Loucy (cell line): ENCODE measurements around the gene TNRC6B.
"Not testable (repeated sequence)": the region's sequence is repeated elsewhere in the genome, so short reads cannot be mapped to it uniquely, and the experiment has no call there.

Experiments
- H2AFZ ChIP-seq: fragments of 200-600 bp; sonication (generic); 2 replicates; pipeline ENCODE4 v1.6.0; 2016; ENCODE audit warnings: antibody characterized with exemption, mild to moderate bottlenecking, low read length, moderate library complexity
- H3F3A ChIP-seq: fragments of 200-600 bp; 2 replicates; pipeline ENCODE4 v1.6.0; 2016; ENCODE audit warnings: antibody characterized with exemption, low read depth, mild to moderate bottlenecking
- H3K27me3 ChIP-seq: fragments of 200-600 bp; sonication (generic); 2 replicates; pipeline ENCODE4 v1.6.1; 2014; ENCODE audit warnings: low read length, mild to moderate bottlenecking; ENCODE audit not compliant: insufficient read depth, poor library complexity, severe bottlenecking
- H3K36me3 ChIP-seq: fragments of 200-600 bp; sonication (generic); 2 replicates; pipeline ENCODE4 v1.6.1; 2016; ENCODE audit warnings: low read length; ENCODE audit not compliant: insufficient read depth
- H3K4me1 ChIP-seq: fragments of 200-600 bp; sonication (generic); 2 replicates; pipeline ENCODE4 v1.5.1; 2014; ENCODE audit warnings: low read length, mild to moderate bottlenecking; ENCODE audit not compliant: insufficient read depth, poor library complexity, severe bottlenecking
- H3K4me2 ChIP-seq: fragments of 200-600 bp; sonication (generic); 2 replicates; pipeline ENCODE4 v1.6.0; 2014; ENCODE audit warnings: antibody characterized with exemption, low read length, low read depth, mild to moderate bottlenecking; ENCODE audit not compliant: poor library complexity, severe bottlenecking
- H3K4me3 ChIP-seq: fragments of 200-600 bp; sonication (generic); 2 replicates; pipeline ENCODE4 v1.5.1; 2014; ENCODE audit warnings: low read length, mild to moderate bottlenecking, mixed read lengths; ENCODE audit not compliant: poor library complexity, severe bottlenecking
- H3K79me2 ChIP-seq: fragments of 200-600 bp; sonication (generic); 2 replicates; pipeline ENCODE4 v1.6.1; 2014; ENCODE audit warnings: low read length; ENCODE audit not compliant: insufficient read depth
- H3K9ac ChIP-seq: fragments of 200-600 bp; sonication (generic); 2 replicates; pipeline ENCODE4 v1.6.0; 2014; ENCODE audit warnings: mild to moderate bottlenecking, low read depth, low read length, moderate library complexity; ENCODE audit not compliant: poor library complexity, severe bottlenecking
- H3K9me2 ChIP-seq: fragments of 200-600 bp; sonication (generic); replicated peaks from 2 replicates; pipeline ENCODE4 v1.6.1; 2016; ENCODE audit warnings: low read depth, low read length, mixed read lengths
- H3K9me3 ChIP-seq: fragments of 200-600 bp; sonication (generic); 2 replicates; pipeline ENCODE4 v1.6.1; 2014; ENCODE audit warnings: mild to moderate bottlenecking, antibody characterized with exemption, low read length, low read depth; ENCODE audit not compliant: insufficient read depth
- H4K20me1 ChIP-seq: fragments of 200-600 bp; sonication (generic); 2 replicates; pipeline ENCODE4 v1.6.0; 2014; ENCODE audit warnings: antibody characterized with exemption, low read length, mild to moderate bottlenecking; ENCODE audit not compliant: insufficient read depth, poor library complexity, severe bottlenecking
- CTCF ChIP-seq: fragments of 200-600 bp; sonication (generic); conservative IDR thresholded peaks from 2 replicates; pipeline ENCODE4 v1.5.1; 2014; ENCODE audit warnings: mild to moderate bottlenecking, antibody characterized with exemption, low read length
- EZH2phosphoT487 ChIP-seq: fragments of 200-600 bp; IDR thresholded peaks from 2 replicates; pipeline ENCODE4 v1.6.1; 2018; ENCODE audit warnings: antibody characterized with exemption, mild to moderate bottlenecking, moderate library complexity, borderline replicate concordance

Gene TNRC6B

GRCh38 chr22:40196628-40197360, 19.1 kb downstream of the TNRC6B start:
- Histone ChIP-seq H3K9me2 (no peaks in the 10 kb centered on the region), H3K27me3 (no peaks in the 10 kb centered on the region), H3K36me3 (peaks cover 15% of the 10 kb centered on the region; the same call in 1 of the 2 replicates), H3K4me2 (no peak overlapping the region), H3K4me3 (no peak overlapping the region), H3K9ac (no peak overlapping the region), H3K79me2 (peaks cover 98% of the 10 kb centered on the region), H3K9me3 (no peaks in the 10 kb centered on the region), H3F3A (no peaks in the 10 kb centered on the region), H3K4me1 (no peaks in the 10 kb centered on the region), H2AFZ (no peak overlapping the region), H4K20me1 (peaks cover 49% of the 10 kb centered on the region)
- TF ChIP-seq EZH2phosphoT487, result no peak
- no peak for TF ChIP-seq CTCF

GRCh38 chr22:40197421-40197820, 19.7 kb downstream of the TNRC6B start:
- not testable (repeated sequence) for H3K4me1 ChIP-seq, H3K4me2 ChIP-seq, H3K9me2 ChIP-seq, H3K4me3 ChIP-seq, H2AFZ ChIP-seq, H3F3A ChIP-seq, H3K9ac ChIP-seq, H3K9me3 ChIP-seq, H3K27me3 ChIP-seq
- peaks cover 49% of the 10 kb centered on the region for H4K20me1 ChIP-seq
- H3K36me3 ChIP-seq, result peaks cover 15% of the 10 kb centered on the region; the same call in 1 of the 2 replicates
- peaks cover 98% of the 10 kb centered on the region for H3K79me2 ChIP-seq

GRCh38 chr22:40198733-40199132, 21.0 kb downstream of the TNRC6B start:
- Histone ChIP-seq H3K9me3 (no peaks in the 10 kb centered on the region), H2AFZ (no peak overlapping the region), H3K4me2 (no peak overlapping the region), H3K79me2 (peaks cover 98% of the 10 kb centered on the region), H3K27me3 (no peaks in the 10 kb centered on the region), H3K9me2 (no peaks in the 10 kb centered on the region), H4K20me1 (peaks cover 50% of the 10 kb centered on the region), H3K9ac (no peak overlapping the region), H3K4me3 (no peak overlapping the region), H3K36me3 (peaks cover 15% of the 10 kb centered on the region; the same call in 1 of the 2 replicates), H3F3A (no peaks in the 10 kb centered on the region), H3K4me1 (peaks cover 8% of the 10 kb centered on the region)
- TF ChIP-seq EZH2phosphoT487 (no peak), CTCF (no peak)

GRCh38 chr22:40199223-40199622, 21.5 kb downstream of the TNRC6B start:
- Histone ChIP-seq H2AFZ (no peak overlapping the region), H3K9ac (no peak overlapping the region), H3K4me3 (no peak overlapping the region), H3K27me3 (no peaks in the 10 kb centered on the region), H3K9me2 (no peaks in the 10 kb centered on the region), H3K79me2 (peaks cover 98% of the 10 kb centered on the region), H4K20me1 (peaks cover 50% of the 10 kb centered on the region), H3K9me3 (no peaks in the 10 kb centered on the region), H3K36me3 (peaks cover 14% of the 10 kb centered on the region; the same call in 1 of the 2 replicates), H3F3A (no peaks in the 10 kb centered on the region), H3K4me1 (peaks cover 13% of the 10 kb centered on the region), H3K4me2 (no peak overlapping the region)
- TF ChIP-seq CTCF (no peak), EZH2phosphoT487 (no peak)
